22Rv1 (cell line): ENCODE results near the gene ETS1.

Experiments
- CTCF ChIP-seq: fragments of 450-650 bp; IDR thresholded peaks from 2 replicates; pipeline ENCODE4 v1.5.1; 2017; ENCODE audit warnings: mild to moderate bottlenecking
- ZFX ChIP-seq: fragments of 450-650 bp; IDR thresholded peaks from 2 replicates; pipeline ENCODE4 v1.6.1; 2017; ENCODE audit warnings: antibody characterized with exemption, borderline replicate concordance

GRCh38 chr11:128509621-128510389, 77.6 kb downstream of the ETS1 start:
- TF ChIP-seq CTCF (no peak), ZFX (no peak)
